GM18519 (cell line): ENCODE measurements around the gene MROH8.
"Not testable (repeated sequence)": the region's sequence is repeated elsewhere in the genome, so short reads cannot be mapped to it uniquely, and the experiment has no call there.

Source experiments
- ATAC-seq: cut with Tn5 transposase; IDR thresholded peaks from one replicate; pipeline ENCODE4 v1.9.1; 2021; ENCODE audit warnings: mild to moderate bottlenecking, moderate library complexity; ENCODE audit not compliant: unreplicated experiment, low FRiP score

MROH8 gene

DNA sequence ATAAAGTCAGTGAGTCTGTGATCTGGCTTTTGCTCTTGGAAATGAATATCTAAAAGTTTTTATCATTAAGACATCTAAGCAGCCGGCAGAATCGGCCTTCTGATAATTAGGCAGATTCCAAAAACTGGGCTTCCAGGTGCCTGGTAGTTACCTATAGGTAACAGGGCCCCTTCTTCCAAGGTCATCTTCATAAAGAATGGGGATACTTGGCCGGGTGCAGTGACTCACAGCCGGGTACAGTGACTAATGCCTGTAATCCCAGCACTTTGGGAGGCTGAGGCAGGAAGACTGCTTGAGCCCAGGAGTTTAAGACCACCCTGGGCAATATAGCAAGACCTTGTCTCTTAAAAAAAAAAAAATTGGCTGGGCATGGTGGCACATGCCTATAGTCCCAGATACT lies 70.7 kb downstream of the MROH8 start:
- no peak for ATAC-seq

DNA sequence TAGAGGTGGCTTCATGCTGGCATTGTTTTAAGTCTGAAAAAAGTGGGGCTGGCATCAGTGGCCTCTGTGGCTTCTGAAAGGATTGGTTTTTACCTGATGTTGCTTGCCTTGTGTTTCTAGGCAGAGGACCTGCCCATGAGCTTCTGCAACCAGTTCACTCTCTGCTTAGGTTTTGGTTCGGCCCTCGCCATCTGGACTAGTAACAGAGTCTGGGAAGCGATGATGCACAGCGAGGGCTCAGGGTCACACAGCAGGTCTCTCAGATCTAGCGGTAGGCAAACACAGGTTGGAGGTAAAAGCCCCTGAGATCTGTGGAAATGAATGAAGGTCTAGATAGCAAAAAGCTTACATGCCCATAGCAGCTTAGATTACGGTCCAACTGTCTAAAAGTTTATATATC lies 76.8 kb downstream of the MROH8 start:
- ATAC-seq = no peak

DNA sequence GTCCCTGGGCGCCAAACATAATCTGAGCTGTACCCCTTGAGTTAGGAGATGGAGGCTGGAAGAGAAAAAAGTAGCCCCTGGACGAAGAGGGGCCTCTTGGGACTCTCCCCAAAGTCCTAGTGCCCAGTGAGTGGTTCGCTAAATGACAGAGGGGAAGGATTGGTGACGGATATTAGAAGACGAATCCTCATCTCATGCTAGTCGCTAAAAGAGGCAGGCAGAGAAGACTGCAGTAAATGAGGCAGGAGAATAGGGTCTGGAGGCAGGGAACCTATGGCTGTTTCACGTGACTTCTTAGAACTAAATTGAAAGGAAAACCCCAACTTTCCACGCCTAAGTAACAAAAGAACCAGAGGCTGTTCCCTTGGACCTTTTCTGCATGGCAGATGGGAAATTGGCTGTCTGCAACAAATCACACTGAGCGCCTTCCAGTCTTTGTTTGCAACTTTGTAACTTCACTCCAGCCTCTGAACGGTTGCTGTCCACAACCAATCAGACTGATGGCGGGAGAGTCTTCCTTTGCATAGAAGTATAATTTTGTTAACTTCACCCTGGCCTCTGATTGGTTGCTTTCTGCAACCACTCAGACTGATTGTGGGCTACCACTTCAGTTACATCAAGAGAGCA lies 82.8 kb downstream of the MROH8 start:
- no peak for ATAC-seq

DNA sequence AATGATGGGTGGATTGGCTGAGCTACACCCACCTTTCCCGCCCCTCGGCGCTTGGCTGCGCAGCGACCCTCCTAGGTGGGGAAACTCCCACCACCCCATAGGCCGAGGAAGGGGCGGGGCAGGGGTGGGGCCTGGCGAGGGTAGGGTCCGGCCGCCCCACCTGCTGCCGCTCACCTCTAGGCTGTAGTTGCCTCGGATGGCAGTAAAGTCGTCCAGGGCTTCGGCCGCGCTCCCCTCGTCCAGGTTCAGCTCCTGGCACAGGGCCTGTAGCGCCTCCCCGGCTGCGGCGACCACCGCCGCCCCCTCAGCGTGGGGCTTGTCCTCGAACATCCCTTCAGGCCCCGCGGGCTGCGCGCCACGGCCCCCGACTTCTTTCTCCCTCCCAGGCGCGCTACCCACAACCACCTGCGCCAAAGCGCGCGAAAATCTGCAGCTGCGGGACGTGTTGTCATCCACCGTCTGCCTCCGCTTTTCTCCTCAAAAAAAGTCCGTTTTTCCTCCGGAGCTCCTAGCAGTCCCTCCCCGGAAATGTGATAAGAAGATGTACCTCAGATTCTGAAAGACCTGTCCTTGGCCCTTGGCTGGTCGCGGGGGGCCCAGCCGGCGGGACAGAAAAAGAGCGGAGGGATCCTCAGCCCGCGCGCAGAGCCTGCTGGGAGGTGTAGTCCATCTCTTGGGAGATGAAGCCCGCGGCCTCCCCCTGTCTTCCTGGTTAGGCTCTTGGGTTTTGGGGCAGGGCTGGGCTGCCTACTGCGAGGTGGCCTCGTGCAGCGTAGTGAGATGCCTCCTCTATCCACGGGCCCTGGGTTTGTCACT lies 83.5 kb downstream of the MROH8 start, which contains the start of gene RBL1:
TSS of gene RBL1 (minus strand) at position 399 of the 816 bp plus-strand sequence. CDS start at position 330, 69 bp downstream.
- no peak for ATAC-seq

DNA sequence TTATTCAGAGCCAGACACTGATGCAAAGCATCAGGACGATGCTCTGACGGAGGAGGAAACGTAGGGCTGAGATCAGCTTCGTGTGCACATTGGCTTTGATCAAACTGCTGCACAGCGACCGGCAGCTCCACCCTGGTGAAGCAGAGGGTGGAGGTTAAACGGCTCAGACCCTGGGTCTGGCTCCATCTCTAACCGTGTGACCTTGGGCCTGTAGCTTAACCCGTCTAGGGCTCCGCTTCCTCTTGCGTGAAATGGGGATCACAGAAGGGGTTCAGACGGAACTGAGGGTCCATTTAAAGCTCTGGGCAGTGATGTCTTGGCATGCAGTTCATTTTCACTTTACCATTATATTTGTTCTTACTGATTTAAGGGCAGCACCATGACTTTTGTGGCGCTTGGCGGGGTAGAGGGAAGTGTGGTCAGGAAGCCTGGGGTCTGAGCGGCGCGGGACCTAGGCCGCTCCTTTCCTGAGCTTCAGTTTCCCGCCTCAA lies 84.2 kb downstream of the MROH8 start:
- ATAC-seq = no peak

DNA sequence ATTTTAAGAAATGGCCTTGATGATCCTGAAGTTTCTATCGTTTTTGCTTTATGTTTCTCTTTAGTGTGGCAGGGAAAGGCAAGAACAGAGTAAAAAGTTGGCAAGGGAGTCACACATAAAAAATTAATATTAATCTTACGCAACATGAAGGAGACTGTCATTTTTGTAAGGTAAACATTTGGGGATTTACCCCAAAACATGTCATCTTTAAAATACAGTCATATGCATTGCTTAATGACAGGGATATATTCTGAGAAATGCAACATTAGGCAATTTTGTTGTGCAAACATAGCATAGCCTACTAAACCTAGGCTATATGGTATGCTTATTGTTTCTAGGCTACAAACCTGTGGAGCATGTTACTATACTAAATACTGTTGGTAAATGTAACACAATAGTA lies 88.9 kb downstream of the MROH8 start:
- ATAC-seq = no peak

DNA sequence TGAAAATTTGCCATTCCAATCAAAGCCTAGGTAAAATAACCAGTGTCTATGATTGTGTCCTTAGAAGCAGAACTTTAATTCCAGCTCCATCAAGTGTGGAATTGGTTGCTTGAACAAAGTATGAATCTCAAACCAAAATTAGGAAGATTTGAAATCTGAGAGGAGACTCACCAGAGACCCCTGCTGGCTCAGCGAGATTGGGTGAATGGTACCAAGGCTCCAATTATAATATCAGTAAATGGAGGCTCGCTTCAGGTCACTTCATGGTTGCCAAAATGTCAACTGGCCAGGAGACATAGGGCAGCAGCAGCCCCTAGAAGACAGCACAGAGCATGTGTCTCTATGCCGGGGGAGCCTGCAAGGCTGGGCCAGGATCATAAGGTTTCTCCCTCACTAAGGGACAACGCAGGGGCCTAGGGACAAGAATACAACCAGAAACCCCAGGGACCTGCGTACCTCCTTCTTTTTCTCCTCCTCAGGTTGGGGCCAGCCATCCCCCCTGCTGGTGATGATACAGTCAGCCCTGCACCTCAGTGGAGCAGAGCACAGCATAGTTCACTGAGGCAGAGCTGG lies 97.5 kb downstream of the MROH8 start:
- no peak for ATAC-seq

DNA sequence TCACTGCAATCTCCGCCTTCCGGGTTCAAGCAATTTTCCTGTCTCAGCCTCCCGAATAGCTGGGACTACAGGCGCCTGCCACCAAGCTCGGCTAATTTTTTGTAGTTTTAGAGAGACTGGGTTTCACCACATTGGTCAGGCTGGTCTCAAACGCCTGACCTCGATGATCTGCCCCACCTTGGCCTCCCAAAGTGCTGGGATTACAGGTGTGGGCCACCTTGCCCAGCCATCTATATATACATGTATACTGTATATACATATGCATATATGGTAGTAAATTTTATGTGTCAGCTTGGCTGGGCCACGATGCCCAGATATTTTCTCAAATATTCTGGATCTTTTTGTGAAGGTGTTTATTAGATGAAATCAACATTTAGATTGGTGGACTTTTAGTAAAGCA lies 102.3 kb downstream of the MROH8 start:
- ATAC-seq = no peak

DNA sequence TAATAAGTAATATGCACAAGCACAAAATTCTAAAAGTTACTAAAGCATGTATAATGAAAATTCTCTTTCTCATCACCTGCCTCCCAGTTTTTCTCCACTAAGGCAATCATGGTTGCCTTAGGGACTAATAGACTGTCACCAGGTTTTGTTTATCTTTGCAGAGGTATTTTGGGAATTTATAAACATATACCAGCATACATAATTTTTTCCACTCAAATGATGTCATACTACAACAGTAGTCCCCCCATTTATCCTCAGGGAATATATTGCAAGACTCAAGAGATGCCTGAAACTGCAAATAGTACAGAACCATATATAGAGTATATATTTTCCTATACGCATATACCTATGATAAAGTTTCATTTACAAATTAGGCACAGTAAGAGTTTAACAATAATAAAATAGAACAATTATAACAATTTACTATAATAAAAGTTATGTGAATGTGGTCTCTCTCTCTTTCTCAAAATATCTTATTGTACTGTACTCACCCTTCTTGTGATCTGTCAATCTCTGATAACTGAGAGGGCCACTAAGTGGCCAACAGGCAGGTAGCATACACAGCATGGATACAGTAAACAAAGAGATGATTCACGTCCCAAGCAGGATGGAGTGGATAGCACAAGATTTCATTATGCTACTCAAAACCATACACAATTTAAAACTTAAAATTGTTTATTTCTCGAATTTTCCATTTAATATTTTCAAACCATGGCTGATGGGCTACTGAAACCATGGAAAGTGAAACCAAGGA lies 103.2 kb downstream of the MROH8 start:
- no peak for ATAC-seq

DNA sequence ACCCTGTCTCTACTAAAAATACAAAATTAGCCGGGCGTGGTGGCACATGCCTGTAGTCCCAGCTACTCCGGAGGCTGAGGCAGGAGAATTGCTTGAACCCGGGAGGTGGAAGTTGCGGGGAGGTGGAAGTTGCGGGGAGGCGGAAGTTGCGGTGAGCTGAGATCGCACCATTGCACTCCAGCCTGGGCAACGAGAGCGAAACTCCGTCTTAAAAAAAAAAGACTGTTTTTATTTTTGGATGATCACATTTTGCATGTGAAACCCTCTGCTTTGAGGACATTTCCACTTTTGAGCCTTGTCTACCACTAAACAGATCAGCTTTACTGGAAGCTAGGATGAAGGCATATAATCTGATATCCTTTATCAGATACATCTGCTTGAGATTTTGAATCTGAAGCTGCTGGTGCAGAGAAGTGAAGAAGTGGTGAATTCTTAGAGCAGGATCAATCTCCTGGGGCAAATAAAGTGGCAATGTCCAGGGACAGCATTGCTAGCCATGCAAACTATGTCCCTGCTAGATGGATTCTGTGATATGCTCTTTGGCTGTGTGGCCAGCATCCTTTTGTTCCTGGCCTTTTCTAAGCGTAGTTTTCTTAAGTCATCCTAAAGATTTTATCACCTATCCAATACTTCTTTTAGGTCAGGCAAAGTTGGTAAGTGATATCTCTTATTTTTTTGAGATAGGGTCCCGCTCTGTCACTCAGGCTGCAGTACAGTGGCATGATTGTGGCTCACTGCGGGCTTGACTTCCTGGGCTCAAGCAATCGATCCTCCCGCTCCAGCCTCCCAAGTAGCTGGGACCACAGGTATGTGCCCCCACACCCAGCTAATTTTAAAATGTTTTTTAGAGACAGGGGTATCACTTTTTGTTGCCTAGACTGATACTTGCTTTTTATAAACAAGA lies 106.8 kb downstream of the MROH8 start:
- ATAC-seq = no peak

DNA sequence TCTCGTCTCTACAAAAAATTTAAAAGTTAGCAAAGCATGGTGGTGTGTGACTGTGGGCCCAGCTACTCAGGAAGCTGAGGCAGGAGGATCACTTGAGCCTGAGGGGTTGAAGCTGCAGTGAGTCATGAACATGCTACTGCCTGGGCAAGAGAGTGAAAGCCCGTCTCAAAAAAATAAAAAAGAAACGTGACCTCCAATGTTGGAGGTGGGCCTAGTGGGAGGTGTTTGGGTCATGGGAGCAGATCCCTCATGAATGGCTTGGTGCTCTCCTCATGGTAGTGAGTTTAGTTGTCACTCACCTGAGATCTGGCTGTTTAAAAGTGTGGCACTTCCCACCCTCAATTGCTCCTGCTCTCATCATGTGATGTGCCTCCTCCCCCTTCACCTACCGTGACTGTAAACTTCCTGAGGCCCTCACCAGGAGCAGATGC lies 107.9 kb downstream of the MROH8 start:
- ATAC-seq = no peak

DNA sequence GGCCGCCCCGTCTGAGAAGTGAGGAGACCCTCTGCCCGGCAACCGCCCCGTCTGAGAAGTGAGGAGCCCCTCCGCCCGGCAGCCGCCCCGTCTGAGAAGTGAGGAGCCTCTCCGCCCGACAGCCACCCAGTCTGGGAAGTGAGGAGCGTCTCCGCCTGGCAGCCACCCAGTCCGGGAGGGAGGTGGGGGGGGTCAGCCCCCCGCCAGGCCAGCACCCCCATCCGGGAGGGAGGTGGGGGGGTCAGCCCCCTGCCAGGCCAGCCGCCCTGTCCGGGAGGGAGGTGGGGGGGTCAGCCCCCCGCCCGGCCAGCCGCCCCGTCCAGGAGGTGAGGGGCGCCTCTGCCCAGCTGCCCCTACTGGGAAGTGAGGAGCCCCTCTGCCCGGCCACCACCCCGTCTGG lies 109.8 kb downstream of the MROH8 start:
- not testable (repeated sequence) for ATAC-seq

DNA sequence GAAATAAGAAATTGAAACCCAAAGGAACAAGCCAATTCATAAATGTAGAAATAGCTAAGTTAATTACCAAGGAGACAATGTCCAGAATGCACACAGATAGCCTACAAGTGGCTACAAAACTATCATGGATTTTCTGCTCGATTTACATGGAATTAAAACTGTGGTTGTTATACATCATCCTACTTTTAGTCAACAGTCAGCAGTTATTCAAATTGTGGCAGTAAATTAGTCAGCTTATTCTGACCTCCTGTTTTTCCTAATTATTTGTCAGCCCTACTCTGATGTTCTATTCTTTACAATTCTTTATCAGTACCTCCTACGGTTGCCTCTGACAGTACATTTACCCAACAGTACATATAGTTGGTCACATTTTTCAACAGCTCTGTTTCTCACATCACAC lies 113.2 kb downstream of the MROH8 start:
- ATAC-seq = no peak

DNA sequence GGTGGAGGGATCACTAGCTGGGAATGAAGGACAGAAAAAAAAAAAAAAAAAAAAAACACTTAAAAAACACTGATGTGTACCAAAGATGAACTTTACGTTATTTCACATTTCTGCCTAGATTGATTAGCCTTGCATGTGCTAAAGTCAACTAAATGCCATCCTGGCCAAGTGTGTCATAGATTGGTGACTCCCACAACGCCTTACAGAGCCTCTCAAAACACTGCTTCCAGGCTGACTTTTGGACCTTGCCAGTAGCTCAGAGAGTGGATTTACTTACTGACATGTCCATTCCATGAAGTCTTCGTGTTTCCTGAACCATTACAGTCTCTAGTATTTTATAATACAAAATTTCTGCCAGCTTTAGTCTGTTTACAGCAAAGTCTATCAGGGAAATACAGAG lies 124.1 kb downstream of the MROH8 start:
- no peak for ATAC-seq

DNA sequence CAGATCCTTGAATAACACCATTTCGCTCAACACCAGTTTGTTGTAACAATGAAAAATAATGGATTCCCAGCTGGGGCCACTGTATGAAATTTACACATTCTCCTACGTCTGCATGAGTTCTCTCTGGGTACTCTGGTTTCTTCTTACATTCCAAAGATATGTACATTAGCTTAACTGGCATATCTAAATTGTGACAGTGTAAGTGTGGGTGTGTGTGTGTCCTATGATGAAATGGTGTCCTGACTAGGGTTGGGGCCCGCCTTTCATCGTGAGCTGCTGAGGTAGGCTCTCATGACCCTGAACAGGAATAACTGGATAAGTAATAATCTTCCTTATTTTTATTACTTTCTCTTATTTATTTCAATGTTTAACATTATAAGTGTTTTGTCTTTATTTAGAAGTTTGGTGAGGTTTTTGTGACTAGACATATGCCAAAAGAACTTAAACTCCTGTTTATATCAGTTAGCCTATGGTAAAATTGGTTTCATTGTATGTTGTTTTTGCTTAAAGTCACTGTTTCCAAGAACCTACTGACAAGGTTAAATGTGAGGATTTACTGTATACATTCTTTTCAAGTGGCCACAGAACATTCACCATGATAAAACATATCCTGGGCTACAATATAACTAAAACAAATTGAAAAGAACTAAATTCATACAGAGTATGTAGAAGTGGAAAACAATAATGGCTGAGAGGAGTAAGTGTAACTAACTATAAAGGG lies 126.0 kb downstream of the MROH8 start:
- no peak for ATAC-seq
